Endothelial cell of umbilical vein (primary cell): Measurements from ENCODE around the gene MYO5B. TPM values are rescaled to one million over a fixed set of nuclear protein-coding genes. Genes with fewer than 3 reads are reported as not detected.

ENCODE experiments used
- BruUV-seq: library from RNA; stranded (reverse); fragments of 400-500 nt; replicated peaks from 2 replicates; lab custom pipeline; 2021; lab: Mats Ljungman, UMichigan
- CTCF ChIA-PET: fragments of 300-600, 350-600 bp; sonication (Branson Sonifier 250); formaldehyde crosslinking; loops from one replicate; lab custom pipeline; 2021; ENCODE audit warnings: antibody characterized with exemption, inconsistent platforms; lab: Charles Lee
- POLR2A ChIA-PET: fragments of 300-600, 350-600 bp; sonication (Branson Sonifier 250); formaldehyde crosslinking; loops from one replicate; lab custom pipeline; 2021; ENCODE audit warnings: antibody characterized with exemption, inconsistent platforms; lab: Charles Lee
- DNase-seq: peaks from one replicate; pipeline ENCODE4 v3.0.0-alpha.2; 2011; ENCODE audit warnings: low read depth, low spot score
- FAIRE-seq: peaks from 2 replicates; lab custom pipeline; 2011; peaks lifted over from hg19 to GRCh38; lab: Jason Lieb, UNC
- H2AFZ ChIP-seq: 2 replicates; pipeline ENCODE4 v1.6.0; 2012; ENCODE audit warnings: low read depth, low read length, control low read depth, inconsistent platforms
- H3K27ac ChIP-seq: 2 replicates; pipeline ENCODE4 v1.5.1; 2011; ENCODE audit warnings: low read depth, mild to moderate bottlenecking, control low read depth, low read length, moderate library complexity; ENCODE audit not compliant: insufficient read depth
- H3K27me3 ChIP-seq, 2 experiments: 2 replicates each; pipeline versions ENCODE4 v1.6.0 to v1.6.1; 2011; ENCODE audit warnings: low read length in 2 of 2, mixed read lengths in 1 of 2; ENCODE audit not compliant: control insufficient read depth in 2 of 2, insufficient read depth in 2 of 2
- H3K36me3 ChIP-seq, 2 experiments: 2 replicates in 1 of 2; 3 replicates in 1 of 2; pipeline ENCODE4 v1.5.1; 2011; ENCODE audit warnings: low read length in 2 of 2, mild to moderate bottlenecking in 1 of 2, moderate library complexity in 1 of 2; ENCODE audit not compliant: control insufficient read depth in 2 of 2, insufficient read depth in 2 of 2; ENCODE audit errors: extremely low read depth in 1 of 2
- H3K4me1 ChIP-seq: 3 replicates; pipeline ENCODE4 v1.5.1; 2011; ENCODE audit warnings: mild to moderate bottlenecking, low read length; ENCODE audit not compliant: control insufficient read depth, insufficient read depth; ENCODE audit errors: extremely low read depth
- H3K4me2 ChIP-seq: 2 replicates; pipeline ENCODE4 v1.6.1; 2011; ENCODE audit warnings: low read length, control low read depth, mixed read lengths; ENCODE audit not compliant: insufficient read depth
- H3K4me3 ChIP-seq, 3 experiments: fragments of 200-600 bp in 1 of 3; sonication (generic), shearing (Covaris generic) in 1 of 3; replicated peaks in 1 of 3; 2 replicates each; pipeline ENCODE4 v1.5.1; 2011 to 2016; ENCODE audit warnings: control low read depth in 3 of 3, low read length in 3 of 3, mild to moderate bottlenecking in 2 of 3, inconsistent platforms in 1 of 3, low read depth in 1 of 3, moderate library complexity in 1 of 3; ENCODE audit not compliant: insufficient read depth in 1 of 3
- H3K79me2 ChIP-seq: 2 replicates; pipeline ENCODE4 v1.6.0; 2012; ENCODE audit warnings: low read length, inconsistent platforms; ENCODE audit not compliant: control insufficient read depth, insufficient read depth
- H3K9ac ChIP-seq: replicated peaks from 2 replicates; pipeline ENCODE3; 2011; ENCODE audit warnings: low read length, control low read depth; ENCODE audit not compliant: insufficient read depth; ENCODE audit errors: extremely low read depth
- H3K9me1 ChIP-seq: replicated peaks from 3 replicates; pipeline ENCODE4 v1.6.0; 2011; ENCODE audit warnings: mild to moderate bottlenecking, low read length; ENCODE audit not compliant: control insufficient read depth, insufficient read depth; ENCODE audit errors: extremely low read depth
- H3K9me3 ChIP-seq: replicated peaks from 2 replicates; pipeline ENCODE4 v1.5.1; 2012; ENCODE audit warnings: low read length, inconsistent platforms; ENCODE audit not compliant: control insufficient read depth, insufficient read depth
- H4K20me1 ChIP-seq: replicated peaks from 2 replicates; pipeline ENCODE3; 2011; ENCODE audit warnings: mild to moderate bottlenecking, low read length; ENCODE audit not compliant: control insufficient read depth, insufficient read depth; ENCODE audit errors: extremely low read depth
- CTCF ChIP-seq, 2 donors: IDR thresholded peaks; 1 replicate in 1 of 2; 2 replicates in 1 of 2; pipeline ENCODE4 v1.5.1; 2011; ENCODE audit warnings: low read length in 2 of 2, mild to moderate bottlenecking in 2 of 2, moderate library complexity in 2 of 2, control low read depth in 1 of 2, inconsistent platforms in 1 of 2, low read depth in 1 of 2; ENCODE audit not compliant: insufficient read depth in 1 of 2; ENCODE audit errors: extremely low read depth in 1 of 2
- EZH2 ChIP-seq: IDR thresholded peaks from 2 replicates; pipeline ENCODE4 v1.6.1; 2012; ENCODE audit warnings: borderline replicate concordance, low read depth, mild to moderate bottlenecking, moderate library complexity, low read length, inconsistent platforms; ENCODE audit not compliant: severe bottlenecking
- FOS ChIP-seq: IDR thresholded peaks from 2 replicates; pipeline ENCODE4 v1.6.1; 2011; ENCODE audit warnings: mild to moderate bottlenecking, low read length, moderate library complexity, borderline replicate concordance; ENCODE audit not compliant: insufficient read depth
- GATA2 ChIP-seq: IDR thresholded peaks from 2 replicates; pipeline ENCODE4 v1.7.0; 2011; ENCODE audit warnings: low read depth, mild to moderate bottlenecking, moderate library complexity, mixed read lengths, low read length; ENCODE audit not compliant: insufficient read length, insufficient read depth
- JUN ChIP-seq: IDR thresholded peaks from 2 replicates; pipeline ENCODE4 v1.6.1; 2011; ENCODE audit warnings: borderline replicate concordance, low read depth; ENCODE audit not compliant: insufficient read length, insufficient read depth
- MAX ChIP-seq: IDR thresholded peaks from 2 replicates; pipeline ENCODE4 v1.6.1; 2011; ENCODE audit not compliant: insufficient read depth, insufficient read length
- MYC ChIP-seq: IDR thresholded peaks from one replicate; pipeline ENCODE4 v1.6.1; 2011; ENCODE audit warnings: mild to moderate bottlenecking, low read depth, low read length
- POLR2A ChIP-seq: IDR thresholded peaks from 2 replicates; pipeline ENCODE4 v1.6.1; 2012; ENCODE audit warnings: low read depth, mild to moderate bottlenecking, control low read depth, low read length
- POLR2AphosphoS5 ChIP-seq: IDR thresholded peaks from 2 replicates; pipeline ENCODE4 v1.6.1; 2012; ENCODE audit warnings: low read depth, mild to moderate bottlenecking, control low read depth, low read length, moderate library complexity; ENCODE audit not compliant: insufficient read depth
- dilution Hi-C: fragments of 300-500 bp; cut with MboI; formaldehyde crosslinking; loops from one replicate; pipeline ENCODE4 v1.15.0; 2019; ENCODE audit warnings: low sequenced_read_pairs; ENCODE audit not compliant: extremely low pct_ligation_motif_present
- intact Hi-C: fragments of 100-400 bp; cut with micrococcal nuclease; formaldehyde crosslinking; loops from one replicate; pipeline ENCODE4 v1.10.0; 2022
- polyA plus RNA-seq, 4 experiments: library from polyadenylated mRNA; depleted of rRNA in 3 of 4; stranded (reverse) in 3 of 4; unstranded in 1 of 4; fragments of >200 nt; gene quantifications; 2 replicates each; pipeline versions ENCODE4 v1.2.1 to v1.2.3, GENCODE V29; 2011 to 2012; ENCODE audit warnings: missing spikeins in 1 of 4
- total RNA-seq: library from RNA; stranded (reverse); gene quantifications from 2 replicates; pipeline ENCODE4 v1.2.3, GENCODE V29; 2021

Gene MYO5B
- total and polyA plus RNA-seq, 2 donors (not counting 3 experiments of a cell fraction or from before 2014, with no cell fraction given): 0.54 to 1.1 TPM

GRCh38 chr18:50033004-50033403, 161.9 kb downstream of the MYO5B start:
- Histone ChIP-seq H4K20me1 (no peaks in the 10 kb centered on the region), H3K79me2 (no peaks in the 10 kb centered on the region), H3K4me3 (no peak overlapping the region), H3K4me1 (no peaks in the 10 kb centered on the region), H3K4me2 (no peak overlapping the region), H3K9me1 (no peaks in the 10 kb centered on the region), H3K9me3 (no peaks in the 10 kb centered on the region), H3K36me3 (no peaks in the 10 kb centered on the region), H3K27me3 (peaks cover 3% of the 10 kb centered on the region in 2 experiments), H2AFZ (no peak overlapping the region), H3K9ac (no peak overlapping the region), H3K27ac (no peak overlapping the region)
- intact Hi-C loops (no loop called here), dilution Hi-C loops (no loop called here)
- no peak for TF ChIP-seq POLR2AphosphoS5
- TF ChIP-seq MYC: no peak
- TF ChIP-seq MAX: no peak
- no peak for TF ChIP-seq FOS
- no peak for TF ChIP-seq GATA2
- TF ChIP-seq EZH2: no peak
- no peak for TF ChIP-seq JUN
- no peak for TF ChIP-seq CTCF (IDR thresholded peaks at IDR 0.05; ENCODE audit: extremely low read depth in 1 of 2, insufficient read depth in 1 of 2, low read depth in 1 of 2, low read length in 2 of 2)
- no peak for TF ChIP-seq POLR2A
- DNase-seq: no peak
- POLR2A ChIA-PET: no interaction called here
- CTCF ChIA-PET: interaction anchor here (0.6 kb wide), 1 partner anchor 1865 kb away, joined by 3 read pairs; no protein-coding TSS in a partner anchor
- no peak for FAIRE-seq
- no TSS peak for BruUV-seq
